Hematopoietic multipotent progenitor cell treated with erythropoietin and hydrocortisone succinate and interleukin-3 and kit ligand, for 15 days (in vitro differentiated cells): Measurements from ENCODE around the gene ERF.
"Not testable (repeated sequence)": the region's sequence is repeated elsewhere in the genome, so short reads cannot be mapped to it uniquely, and the experiment has no call there.

Experiments
- DNase-seq: peaks from one replicate; pipeline ENCODE4 v3.0.0-alpha.2; 2015; ENCODE audit warnings: low spot score

The ERF gene

GRCh38 chr19:42275103-42275502, 20.2 kb upstream of the ERF start:
- DNase-seq = no peak

GRCh38 chr19:42274065-42274682, 19.2 kb upstream of the ERF start:
- DNase-seq = no peak

GRCh38 chr19:42273407-42274064, 18.6 kb upstream of the ERF start:
- DNase-seq = no peak

DNA sequence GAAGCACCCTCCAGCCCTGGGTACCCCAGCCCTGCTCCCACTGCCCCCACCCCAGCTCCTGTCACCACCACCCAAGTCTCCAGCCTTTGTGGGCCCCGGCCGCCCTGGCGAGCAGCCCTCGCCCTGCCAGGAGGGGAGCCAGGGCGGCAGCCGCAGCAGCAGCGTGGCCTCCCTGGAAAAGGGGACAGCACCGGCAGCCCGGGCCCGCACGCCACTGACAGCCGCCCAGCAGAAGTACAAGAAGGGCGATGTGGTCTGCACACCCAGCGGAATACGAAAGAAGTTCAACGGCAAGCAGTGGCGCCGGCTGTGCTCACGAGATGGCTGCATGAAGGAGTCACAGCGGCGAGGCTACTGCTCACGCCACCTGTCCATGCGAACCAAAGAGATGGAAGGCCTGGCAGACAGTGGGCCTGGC, 18.1 kb upstream of the ERF start:
- no peak for DNase-seq

DNA sequence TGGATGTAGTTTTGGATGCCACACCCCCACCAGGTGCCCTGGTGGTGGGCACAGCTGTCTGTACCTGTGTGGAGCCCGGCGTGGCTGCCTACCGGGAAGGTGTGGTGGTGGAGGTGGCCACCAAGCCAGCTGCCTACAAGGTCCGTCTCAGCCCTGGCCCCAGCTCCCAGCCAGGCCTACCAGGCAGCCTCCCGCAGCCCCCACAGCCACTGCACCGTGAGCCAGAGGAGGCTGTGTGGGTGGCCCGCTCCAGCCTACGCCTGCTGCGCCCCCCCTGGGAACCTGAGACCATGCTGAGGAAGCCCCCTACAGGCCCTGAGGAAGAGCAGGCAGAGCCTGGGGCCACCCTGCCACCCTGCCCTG, 17.6 kb upstream of the ERF start:
- DNase-seq = no peak

- DNase-seq = no peak
These were observed 17.1 kb upstream of the ERF start for GRCh38 chr19:42271861-42272534.

GRCh38 chr19:42271045-42271419, 16.1 kb upstream of the ERF start:
- no peak for DNase-seq

- DNase-seq = peak; percentile 64
These were observed 15.6 kb upstream of the ERF start for GRCh38 chr19:42270346-42271044.

- DNase-seq = peak; percentile 36
These were observed 14.8 kb upstream of the ERF start for GRCh38 chr19:42269478-42270345.

DNA sequence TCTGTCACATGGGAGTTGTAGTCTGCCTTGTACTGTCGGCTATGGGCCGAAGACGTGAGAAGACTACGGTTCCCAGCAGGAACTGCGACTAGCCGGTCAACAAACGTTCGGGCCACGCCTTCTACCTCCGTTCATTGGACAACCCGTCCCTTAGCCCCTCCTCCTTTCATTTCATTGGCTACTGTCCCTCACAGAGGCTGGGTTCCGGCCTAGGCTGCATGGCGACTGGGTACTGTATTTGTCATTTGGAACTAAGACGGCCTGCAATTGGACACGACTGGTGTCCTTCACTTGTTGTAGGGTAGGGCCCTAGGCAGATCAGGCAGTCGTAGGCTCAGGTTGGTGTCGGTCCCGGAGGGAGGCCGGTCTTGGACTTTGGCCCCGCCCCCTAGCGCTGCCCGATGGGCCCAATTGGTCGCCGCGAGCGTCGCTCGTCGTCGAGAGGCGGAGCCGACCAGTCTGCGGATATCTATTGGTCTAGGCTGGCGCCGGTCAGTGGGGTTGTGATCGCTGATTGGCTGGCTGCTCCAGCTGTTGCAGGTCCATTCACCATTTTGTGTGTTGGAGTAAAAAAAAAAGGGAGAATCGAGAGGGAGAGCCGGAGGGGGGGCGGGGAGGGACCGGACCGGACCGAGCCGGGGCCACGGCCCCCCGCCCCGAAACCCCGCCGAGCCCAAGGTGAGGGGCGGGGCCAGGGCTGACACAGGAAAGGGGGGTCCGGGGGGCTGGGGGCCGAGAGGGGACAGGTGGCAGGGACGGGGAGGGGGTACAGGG, 14.0 kb upstream of the ERF start, which contains the start of gene CIC:
Gene CIC (plus strand): TSS at position 549 of the 774 bp plus-strand sequence. CDS start 2,532 bp downstream, outside the sequence.
- DNase-seq = peak; percentile 100

- DNase-seq = peak; percentile 100
These were observed 13.3 kb upstream of the ERF start for GRCh38 chr19:42268142-42268703.

GRCh38 chr19:42267644-42268141, 12.8 kb upstream of the ERF start:
- no peak for DNase-seq

DNA sequence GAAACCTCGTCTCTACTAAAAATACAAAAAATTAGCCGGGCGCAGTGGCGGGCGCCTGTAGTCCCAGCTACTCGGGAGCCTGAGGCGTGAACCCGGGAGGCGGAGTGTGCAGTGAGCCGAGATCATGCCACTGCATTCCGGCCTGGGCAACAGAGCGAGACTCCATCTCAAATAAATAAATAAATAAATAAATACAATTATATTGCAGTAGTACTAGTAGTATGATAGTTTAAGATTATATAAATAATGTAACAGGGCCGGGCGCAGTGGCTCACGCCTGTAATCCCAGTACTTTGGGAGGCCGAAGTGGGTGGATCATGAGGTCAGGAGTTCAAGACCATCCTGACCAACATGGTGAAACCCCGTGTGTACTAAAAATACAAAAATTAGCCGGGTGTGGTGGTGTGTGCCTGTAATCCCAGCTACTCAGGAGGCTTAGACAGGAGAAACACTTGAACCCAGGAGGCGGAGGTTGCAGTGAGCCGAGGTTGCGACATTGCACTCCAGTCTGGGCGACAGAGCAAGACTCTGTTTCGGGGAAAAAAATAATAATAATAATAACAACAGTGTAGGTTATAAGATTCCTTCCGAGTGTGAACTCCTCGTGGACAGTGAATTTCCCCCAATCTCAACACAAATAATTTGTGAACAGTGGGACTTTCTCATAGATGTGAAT, 12.1 kb upstream of the ERF start:
- not testable (repeated sequence) for DNase-seq

- DNase-seq = not testable (repeated sequence)
These were observed 11.2 kb upstream of the ERF start for GRCh38 chr19:42266105-42266504.

DNA sequence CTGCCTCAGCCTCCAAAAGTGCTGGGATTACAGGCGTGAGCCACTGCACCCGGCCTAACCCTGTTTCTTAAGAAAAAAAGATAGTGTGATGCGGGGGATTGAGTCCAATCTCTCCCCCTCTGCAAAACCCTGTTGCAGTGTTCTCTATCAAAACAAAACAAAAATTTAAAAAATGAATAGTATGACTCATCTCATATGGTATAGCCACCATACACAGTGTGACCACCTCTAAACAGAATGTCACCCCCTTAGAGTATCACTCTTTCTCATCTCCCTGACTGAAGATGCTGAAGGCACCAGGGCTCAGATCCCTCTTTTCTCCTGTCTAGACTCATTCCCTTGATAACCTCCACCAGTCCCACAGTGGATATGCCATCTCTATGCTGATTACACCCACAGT, 6.8 kb upstream of the ERF start:
- no peak for DNase-seq

DNA sequence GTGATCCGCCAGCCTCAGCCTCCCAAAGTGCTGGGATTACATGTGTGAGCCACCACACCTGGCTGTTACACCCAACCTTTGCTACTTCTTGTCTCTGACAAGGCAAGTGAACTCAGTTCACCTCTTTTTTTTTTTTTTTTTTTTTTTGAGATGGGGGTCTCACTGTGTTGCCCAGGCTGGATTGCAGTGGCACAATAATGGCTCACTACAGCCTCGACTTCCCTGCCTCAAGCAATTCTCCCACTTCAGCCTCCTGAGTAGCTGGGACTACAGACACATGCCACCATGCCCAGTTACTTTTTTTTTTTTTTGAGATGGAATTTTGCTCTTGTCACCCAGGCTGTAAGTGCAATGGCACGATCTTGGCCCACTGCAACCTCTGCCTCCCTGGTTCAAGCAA, 2.9 kb upstream of the ERF start:
- DNase-seq = not testable (repeated sequence)

DNA sequence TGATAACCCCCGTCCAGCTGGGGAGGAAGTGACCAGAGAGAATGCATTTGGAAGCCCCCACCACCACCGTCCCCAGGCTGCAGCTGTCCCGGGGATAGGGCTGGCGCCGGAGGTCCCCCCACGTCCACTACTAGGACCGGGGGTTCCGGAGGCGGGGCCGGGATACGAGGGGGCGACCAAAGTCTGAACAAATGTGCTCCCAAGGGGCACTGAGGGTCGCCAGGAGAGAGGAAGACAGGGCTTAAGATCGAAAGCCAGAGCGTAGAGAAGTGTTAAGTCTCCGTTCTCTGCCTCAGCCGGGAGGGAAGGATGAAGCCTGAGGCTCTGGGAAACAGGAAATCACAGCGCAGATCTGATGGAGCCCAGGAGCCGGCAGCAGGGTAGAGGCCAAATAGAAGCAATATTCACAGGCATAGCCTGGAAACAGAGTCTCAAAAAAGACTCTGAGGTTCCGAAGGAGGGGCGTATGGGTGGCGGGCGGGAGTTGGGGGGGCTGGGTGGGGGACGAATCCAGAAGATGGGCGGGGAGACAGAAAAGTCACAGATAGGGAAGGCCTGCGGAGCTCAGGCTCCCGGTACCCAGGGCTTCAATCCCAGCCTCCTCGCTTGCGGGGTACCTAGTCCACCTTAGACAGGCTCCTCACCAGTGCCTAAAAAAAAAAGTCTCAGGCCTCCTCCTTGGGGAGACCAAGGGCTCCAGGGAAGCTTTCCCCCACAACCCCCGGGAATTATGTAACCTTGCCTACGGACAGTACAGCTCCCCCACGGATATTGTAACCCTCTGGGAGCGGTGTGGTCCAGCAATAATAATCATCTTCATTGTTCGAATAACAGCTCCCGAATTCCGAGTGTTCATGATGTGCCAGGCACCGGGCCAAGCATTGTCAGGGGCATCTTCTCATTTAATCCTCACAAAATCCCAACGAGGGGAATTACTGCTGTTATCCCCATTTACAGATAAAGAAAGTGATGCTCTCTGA, 1.1 kb upstream of the ERF start:
- no peak for DNase-seq

DNA sequence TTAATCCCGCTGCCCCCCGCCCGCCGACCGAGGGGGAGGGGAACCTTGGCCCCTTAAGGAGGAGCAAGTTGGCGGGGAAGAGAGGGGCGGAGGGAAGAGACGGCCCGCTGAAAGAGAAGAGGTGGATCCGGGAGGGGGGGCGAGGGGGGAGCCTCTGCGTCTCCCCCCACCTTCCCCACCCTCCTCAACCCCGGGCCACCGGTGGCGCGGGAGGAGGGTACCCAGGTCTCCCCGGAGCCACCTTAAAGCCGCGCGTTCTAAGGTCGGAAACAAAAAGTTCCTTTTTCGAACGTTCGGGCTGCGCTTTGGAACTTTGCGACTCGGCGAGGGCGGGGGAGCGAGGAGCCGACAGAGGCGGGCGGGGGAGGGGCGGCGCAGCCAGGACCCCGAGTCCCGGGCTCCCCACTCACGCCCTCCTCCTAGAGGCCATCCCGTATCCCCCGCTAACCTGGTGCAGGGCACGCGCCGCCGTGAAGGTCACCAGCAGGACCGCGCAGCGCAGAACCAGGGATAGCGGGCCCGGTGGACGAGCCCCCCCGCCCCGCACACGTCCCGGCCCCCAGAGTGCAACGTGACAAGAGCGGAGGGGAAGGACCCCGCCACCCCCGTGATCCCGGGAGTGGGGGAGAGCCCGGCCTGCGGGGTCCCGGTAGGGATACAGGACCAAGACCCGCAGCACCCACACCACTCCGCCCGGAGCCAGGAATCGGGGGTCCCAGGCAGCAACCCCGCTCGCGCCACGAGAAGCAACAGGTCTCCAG, 659 bp downstream of the ERF start:
- DNase-seq = peak; percentile 50
